IPS-NIHi7 (cell line): ENCODE measurements around the gene SUSD2.
A peak's percentile ranks its signal among the peaks of the same experiment; 100 is the strongest.

Experiments used
- DNase-seq: peaks from one replicate; pipeline ENCODE4 v3.0.0; 2012; ENCODE audit warnings: mixed read lengths; ENCODE audit errors: extremely low spot score

The SUSD2 gene

GRCh38 chr22:24153959-24154358 lies 27.3 kb upstream of the SUSD2 start:
- no peak for DNase-seq

GRCh38 chr22:24154826-24155225 lies 26.5 kb upstream of the SUSD2 start:
- DNase-seq, result no peak

- DNase-seq, result peak; percentile 78
These were observed 25.6 kb upstream of the SUSD2 start for GRCh38 chr22:24155627-24156140.

GRCh38 chr22:24156141-24156912 lies 25.0 kb upstream of the SUSD2 start:
- peak; percentile 54 for DNase-seq

- peak; percentile 94 for DNase-seq
These were observed 24.1 kb upstream of the SUSD2 start for GRCh38 chr22:24156913-24157821.

- DNase-seq, result no peak
These were observed 23.5 kb upstream of the SUSD2 start for GRCh38 chr22:24157822-24158135.

- DNase-seq, result no peak
These were observed 21.6 kb upstream of the SUSD2 start for GRCh38 chr22:24159650-24160049.

GRCh38 chr22:24160546-24160945 lies 20.7 kb upstream of the SUSD2 start:
- DNase-seq, result no peak

- DNase-seq, result no peak
These were observed 19.8 kb upstream of the SUSD2 start for GRCh38 chr22:24161485-24161884.

- no peak for DNase-seq
These were observed 19.4 kb upstream of the SUSD2 start for GRCh38 chr22:24161909-24162308.

GRCh38 chr22:24162436-24162835 lies 18.9 kb upstream of the SUSD2 start:
- no peak for DNase-seq

GRCh38 chr22:24164243-24164642 lies 17.0 kb upstream of the SUSD2 start:
- DNase-seq, result no peak

GRCh38 chr22:24164940-24165339 lies 16.3 kb upstream of the SUSD2 start:
- no peak for DNase-seq

GRCh38 chr22:24165673-24166072 lies 15.6 kb upstream of the SUSD2 start:
- no peak for DNase-seq

- DNase-seq, result no peak
These were observed 14.5 kb upstream of the SUSD2 start for GRCh38 chr22:24166811-24167210.

- no peak for DNase-seq
These were observed 11.7 kb upstream of the SUSD2 start for GRCh38 chr22:24169439-24170058.

- no peak for DNase-seq
These were observed 11.1 kb upstream of the SUSD2 start for GRCh38 chr22:24170188-24170587.

- DNase-seq, result no peak
These were observed 10.7 kb upstream of the SUSD2 start for GRCh38 chr22:24170632-24171031.

- DNase-seq, result no peak
These were observed 9.5 kb upstream of the SUSD2 start for GRCh38 chr22:24171822-24172221.

GRCh38 chr22:24175160-24175808 lies 6.0 kb upstream of the SUSD2 start:
- DNase-seq, result peak; percentile 92

- no peak for DNase-seq
These were observed 5.2 kb upstream of the SUSD2 start for GRCh38 chr22:24176040-24176439.

GRCh38 chr22:24176630-24177029 lies 4.7 kb upstream of the SUSD2 start:
- DNase-seq, result no peak
